ENCODE measurements around the gene SLC8A1. TPM values are rescaled to one million over a fixed set of nuclear protein-coding genes. Genes with fewer than 3 reads are reported as not detected.

The SLC8A1 gene
- total and polyA plus RNA-seq, 5 experiments from 2014 or later = 0.22 to 0.34 TPM; not detected in 3

DNA sequence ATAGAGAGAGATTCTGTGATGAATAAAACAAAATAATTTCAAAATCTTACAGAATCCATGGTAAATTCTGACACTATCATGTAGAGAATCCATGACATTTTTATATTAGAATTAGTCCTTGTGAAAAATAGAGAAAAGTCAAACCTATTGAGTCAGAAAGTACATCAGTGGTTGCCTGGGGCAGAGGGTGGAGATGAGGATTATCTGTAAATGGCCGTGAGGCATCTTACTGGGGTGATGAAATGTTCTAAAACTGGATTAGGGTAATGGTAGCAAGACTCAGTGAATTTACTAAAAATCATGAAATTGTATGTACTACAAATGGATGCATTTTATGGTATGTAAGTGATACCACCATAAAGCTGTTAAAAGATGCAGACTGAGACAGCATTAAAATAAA is 323.1 kb downstream of the SLC8A1 start:
- peaks cover 0 to 24% (median 3%) of the 10 kb centered on the region in 5 donors for H3K27me3 Mint-ChIP-seq
- DNase-seq = no peak
- H3K9me3 Mint-ChIP-seq = peaks cover 0 to 3% (median 0%) of the 10 kb centered on the region in 9 donors
- POLR2A ChIA-PET = no interaction called here
- H3K4me3 Mint-ChIP-seq = no peak overlapping the region
- no peak for ATAC-seq
- no peaks in the 10 kb centered on the region for H3K36me3 Mint-ChIP-seq
- H3K27ac Mint-ChIP-seq = no peak overlapping the region
- no peaks in the 10 kb centered on the region for H3K4me1 Mint-ChIP-seq

DNA sequence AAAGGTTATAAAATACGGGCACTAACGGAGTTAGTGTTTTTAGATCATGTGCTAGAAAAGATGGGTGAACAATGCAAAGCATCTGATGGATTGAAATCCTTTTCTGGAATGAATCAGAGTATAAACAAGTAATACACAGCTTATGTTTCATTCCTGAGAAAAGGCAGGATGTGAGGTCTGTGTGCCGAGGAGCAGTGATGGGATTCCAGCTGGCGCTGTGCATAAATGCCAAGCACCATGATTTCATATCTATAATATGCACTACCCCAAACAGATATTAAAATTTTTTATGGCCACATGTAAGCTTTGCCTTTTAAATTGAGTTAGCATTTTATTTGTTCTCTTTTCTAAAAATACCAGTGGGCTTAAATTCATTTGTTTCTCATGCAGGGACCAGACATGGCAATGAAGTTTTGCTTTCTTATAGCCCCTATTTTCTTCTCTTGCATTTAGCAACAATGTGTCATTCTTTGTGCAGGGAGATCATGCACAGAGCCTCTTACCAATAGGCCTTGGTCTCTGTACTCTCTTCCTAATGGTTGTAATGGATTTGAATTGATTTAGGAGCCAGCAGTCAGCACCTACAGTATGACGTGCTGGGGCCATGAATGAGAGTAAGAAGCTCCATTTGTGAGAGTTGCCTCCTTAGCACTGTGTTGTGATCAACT is 323.9 kb downstream of the SLC8A1 start:
- no peak overlapping the region for H3K4me3 Mint-ChIP-seq
- DNase-seq (no peak), ATAC-seq (no peak)
- H3K4me1 Mint-ChIP-seq = no peaks in the 10 kb centered on the region
- H3K27ac Mint-ChIP-seq = no peak overlapping the region
- H3K9me3 Mint-ChIP-seq = peaks cover 0 to 3% (median 0%) of the 10 kb centered on the region in 9 donors
- POLR2A ChIA-PET = no interaction called here
- H3K36me3 Mint-ChIP-seq = no peaks in the 10 kb centered on the region
- peaks cover 0 to 24% (median 3%) of the 10 kb centered on the region in 5 donors for H3K27me3 Mint-ChIP-seq

DNA sequence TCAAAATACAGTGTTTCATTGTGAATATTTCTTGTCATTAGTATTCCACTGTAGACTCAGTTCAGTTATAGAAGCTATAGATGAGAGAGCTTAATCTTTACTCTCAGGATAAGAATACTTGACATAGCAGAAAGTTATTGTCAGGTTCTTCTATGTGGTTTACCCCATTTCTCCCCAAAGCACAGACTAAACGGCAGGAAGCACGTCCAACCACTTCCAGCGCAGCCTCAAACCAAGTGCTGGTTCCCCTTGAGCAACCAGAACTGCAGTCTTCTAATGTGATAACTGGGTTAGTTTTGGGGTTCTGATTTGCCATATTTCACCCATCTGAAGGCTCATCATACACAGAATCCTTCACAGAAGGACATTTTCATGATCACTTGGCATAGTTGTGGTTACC is 324.7 kb downstream of the SLC8A1 start:
- Mint-ChIP-seq H3K27me3 (peaks cover 0 to 24% (median 3%) of the 10 kb centered on the region in 5 donors), H3K27ac (no peak overlapping the region), H3K9me3 (peaks cover 0 to 3% (median 0%) of the 10 kb centered on the region in 9 donors), H3K4me3 (no peak overlapping the region), H3K36me3 (no peaks in the 10 kb centered on the region), H3K4me1 (peaks cover 0 to under 1% (median 0%) of the 10 kb centered on the region in 4 donors)
- peak in 1 of 10 donors; percentile 21 for DNase-seq
- POLR2A ChIA-PET = no interaction called here
- ATAC-seq = no peak

DNA sequence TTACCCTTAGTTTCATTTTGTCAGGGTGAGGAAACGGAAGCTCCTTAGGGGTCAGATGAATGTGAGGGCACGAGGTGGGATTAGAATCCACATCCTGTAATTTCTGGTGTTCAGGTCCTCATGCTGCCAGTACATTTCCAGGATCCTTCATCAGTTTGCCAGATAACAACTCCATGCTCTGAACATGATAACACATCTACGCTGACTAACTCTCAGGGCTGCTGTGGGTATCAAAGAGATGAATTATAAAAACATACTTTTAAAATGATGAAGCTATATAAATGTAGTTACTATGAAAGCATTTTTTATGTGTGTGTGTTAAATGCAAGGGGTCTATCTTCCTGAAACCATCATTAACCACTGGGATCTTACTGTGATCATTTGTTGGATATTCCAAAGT is 325.9 kb downstream of the SLC8A1 start:
- no peak overlapping the region for H3K4me3 Mint-ChIP-seq
- peaks cover 0 to 3% (median 0%) of the 10 kb centered on the region in 4 donors for H3K4me1 Mint-ChIP-seq
- H3K27ac Mint-ChIP-seq = no peak overlapping the region
- H3K36me3 Mint-ChIP-seq = no peaks in the 10 kb centered on the region
- ATAC-seq (no peak), DNase-seq (no peak)
- peaks cover 0 to 3% (median 0%) of the 10 kb centered on the region in 9 donors for H3K9me3 Mint-ChIP-seq
- POLR2A ChIA-PET = no interaction called here
- peaks cover 0 to 24% (median 3%) of the 10 kb centered on the region in 5 donors for H3K27me3 Mint-ChIP-seq

DNA sequence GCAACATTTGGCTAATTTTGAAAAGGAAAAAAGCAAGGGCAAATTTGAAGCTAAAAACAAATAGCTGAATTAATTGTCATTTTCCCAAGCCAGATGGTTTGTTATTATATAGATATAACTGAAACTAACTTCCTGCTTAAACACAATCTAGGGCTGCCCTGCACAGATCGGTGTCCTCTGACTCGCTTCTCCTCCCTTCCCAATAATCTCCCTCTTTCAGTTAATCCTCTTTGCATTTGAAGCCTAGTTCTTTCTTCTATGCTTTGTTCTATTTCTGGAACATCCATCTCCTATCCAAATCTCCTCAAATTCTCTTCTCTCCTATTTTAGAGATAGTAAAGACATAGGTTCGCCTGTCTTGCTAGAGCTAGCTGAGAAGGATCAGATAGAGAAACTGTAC is 328.1 kb downstream of the SLC8A1 start:
- Mint-ChIP-seq H3K36me3 (no peaks in the 10 kb centered on the region), H3K9me3 (peaks cover 0 to under 1% (median 0%) of the 10 kb centered on the region in 9 donors), H3K27me3 (peaks cover 0 to 22% (median 0%) of the 10 kb centered on the region in 5 donors), H3K4me3 (no peak overlapping the region), H3K4me1 (peaks cover 0 to 3% (median 0%) of the 10 kb centered on the region in 4 donors), H3K27ac (no peak overlapping the region)
- POLR2A ChIA-PET = no interaction called here
- DNase-seq (no peak), ATAC-seq (no peak)

DNA sequence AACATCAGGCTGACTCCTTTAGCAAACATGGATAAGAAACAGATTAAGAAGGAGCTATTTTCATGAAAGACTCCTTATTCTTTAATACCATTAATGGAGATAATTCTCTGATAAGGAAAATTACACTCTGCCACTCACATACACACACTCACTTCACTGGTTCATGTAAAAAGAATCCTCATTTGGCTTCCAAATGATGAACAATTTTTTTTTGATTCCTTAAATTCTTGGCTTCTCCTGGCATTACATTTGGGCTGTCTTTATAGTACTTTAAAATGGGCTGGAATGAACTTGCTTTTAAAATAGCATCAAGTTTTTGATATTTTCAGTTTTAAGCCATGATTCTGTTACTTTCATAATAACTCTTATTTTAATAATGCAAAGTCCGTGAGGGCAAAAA is 328.6 kb downstream of the SLC8A1 start:
- peaks cover 0 to 18% (median 0%) of the 10 kb centered on the region in 5 donors for H3K27me3 Mint-ChIP-seq
- H3K36me3 Mint-ChIP-seq = no peaks in the 10 kb centered on the region
- POLR2A ChIA-PET = no interaction called here
- H3K9me3 Mint-ChIP-seq = no peaks in the 10 kb centered on the region
- H3K27ac Mint-ChIP-seq = no peak overlapping the region
- DNase-seq (no peak), ATAC-seq (no peak)
- peaks cover 0 to 3% (median 0%) of the 10 kb centered on the region in 4 donors for H3K4me1 Mint-ChIP-seq
- H3K4me3 Mint-ChIP-seq = no peak overlapping the region

DNA sequence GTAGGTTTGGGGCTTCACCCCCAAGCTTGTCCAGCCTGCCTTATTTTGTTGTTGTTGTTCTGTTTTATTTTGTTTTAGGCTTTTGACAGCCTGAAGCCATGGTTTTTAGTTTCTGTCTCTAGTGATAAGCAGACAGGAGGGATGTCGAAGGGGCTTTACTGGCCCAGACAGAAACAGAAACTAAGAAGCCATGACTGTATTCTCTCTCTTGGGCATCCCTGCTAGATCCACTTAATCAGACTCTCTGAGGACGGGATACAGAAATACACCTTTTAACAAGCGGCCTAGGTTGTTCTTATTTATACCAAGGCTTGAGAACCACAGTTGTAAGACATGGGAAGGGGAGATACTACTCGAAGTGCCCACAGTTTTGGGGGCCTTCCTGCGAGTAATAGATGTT is 330.9 kb downstream of the SLC8A1 start:
- Mint-ChIP-seq H3K9me3 (no peaks in the 10 kb centered on the region), H3K27ac (no peak overlapping the region), H3K4me1 (peaks cover 0 to 3% (median 0%) of the 10 kb centered on the region in 4 donors), H3K27me3 (peaks cover 0 to 17% (median 2%) of the 10 kb centered on the region in 5 donors), H3K36me3 (no peaks in the 10 kb centered on the region), H3K4me3 (no peak overlapping the region)
- POLR2A ChIA-PET = no interaction called here
- no peak for DNase-seq
- ATAC-seq = no peak

DNA sequence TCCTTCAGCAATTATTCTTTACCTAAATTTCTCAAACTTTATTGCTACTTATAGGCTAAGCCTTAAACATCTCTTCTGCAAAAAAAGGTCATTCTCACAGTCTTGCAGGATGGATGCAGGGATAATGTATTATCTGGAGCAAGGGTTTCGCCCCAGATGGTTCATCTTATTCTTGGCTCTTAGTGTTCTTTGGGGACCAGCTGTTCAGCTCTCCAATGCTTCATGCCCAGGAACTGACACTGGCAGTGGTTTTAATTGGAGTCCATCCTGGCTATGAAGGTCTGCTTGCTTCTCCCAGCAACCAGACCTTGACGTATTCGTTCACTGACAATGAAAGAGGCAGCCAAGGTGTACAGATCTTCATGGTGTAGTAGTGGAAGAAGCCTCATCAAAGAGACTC is 331.9 kb downstream of the SLC8A1 start:
- ATAC-seq = no peak
- DNase-seq = no peak
- no peak overlapping the region for H3K4me3 Mint-ChIP-seq
- peaks cover 0 to 17% (median 2%) of the 10 kb centered on the region in 5 donors for H3K27me3 Mint-ChIP-seq
- POLR2A ChIA-PET = no interaction called here
- peaks cover 0 to 3% (median 0%) of the 10 kb centered on the region in 4 donors for H3K4me1 Mint-ChIP-seq
- H3K9me3 Mint-ChIP-seq = no peaks in the 10 kb centered on the region
- H3K36me3 Mint-ChIP-seq = no peaks in the 10 kb centered on the region
- no peak overlapping the region for H3K27ac Mint-ChIP-seq

DNA sequence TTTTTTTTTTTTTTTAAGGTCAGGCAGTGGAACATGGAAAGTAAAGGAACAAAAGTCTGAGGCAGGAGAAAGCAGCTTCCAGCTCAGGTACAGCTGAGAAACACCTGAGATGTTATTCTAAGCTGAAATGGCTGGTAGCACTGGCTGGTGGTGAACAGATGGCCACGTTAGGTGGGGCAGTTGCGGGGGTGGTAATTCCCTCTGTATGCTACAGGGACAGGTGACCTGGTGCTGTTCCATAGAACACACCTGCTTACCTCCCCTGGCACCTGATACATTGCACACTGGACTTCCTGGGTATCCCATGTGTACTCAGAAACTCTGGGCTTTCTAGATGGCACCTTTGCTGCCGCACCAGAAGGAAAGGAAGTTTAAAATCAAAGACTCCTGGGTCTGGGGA is 333.3 kb downstream of the SLC8A1 start:
- ATAC-seq = no peak
- Mint-ChIP-seq H3K4me1 (peaks cover 0 to 3% (median 0%) of the 10 kb centered on the region in 4 donors), H3K36me3 (no peaks in the 10 kb centered on the region), H3K4me3 (no peak overlapping the region), H3K27ac (no peak overlapping the region), H3K9me3 (no peaks in the 10 kb centered on the region), H3K27me3 (peaks cover 0 to 9% (median 2%) of the 10 kb centered on the region in 5 donors)
- POLR2A ChIA-PET = no interaction called here
- DNase-seq = no peak

DNA sequence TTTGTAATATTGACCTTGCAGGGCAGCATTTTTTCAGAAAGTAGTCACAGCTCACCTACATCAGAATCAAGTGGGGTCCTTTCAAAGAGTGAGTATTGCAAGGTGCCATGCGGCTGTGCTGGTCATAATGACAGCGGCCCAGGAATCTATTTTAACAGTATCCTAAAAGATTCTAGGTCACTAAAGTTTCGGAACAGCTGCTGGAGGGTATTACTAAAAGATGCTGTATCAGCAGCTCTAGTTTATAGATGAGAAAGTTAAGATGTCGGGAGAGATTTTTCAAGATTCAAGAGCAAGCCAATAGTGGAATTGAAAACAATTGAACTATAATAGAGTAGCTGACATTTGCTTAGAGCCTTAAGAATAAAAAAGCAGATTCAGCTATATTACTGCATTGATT is 336.0 kb downstream of the SLC8A1 start:
- no peaks in the 10 kb centered on the region for H3K4me1 Mint-ChIP-seq
- POLR2A ChIA-PET = no interaction called here

DNA sequence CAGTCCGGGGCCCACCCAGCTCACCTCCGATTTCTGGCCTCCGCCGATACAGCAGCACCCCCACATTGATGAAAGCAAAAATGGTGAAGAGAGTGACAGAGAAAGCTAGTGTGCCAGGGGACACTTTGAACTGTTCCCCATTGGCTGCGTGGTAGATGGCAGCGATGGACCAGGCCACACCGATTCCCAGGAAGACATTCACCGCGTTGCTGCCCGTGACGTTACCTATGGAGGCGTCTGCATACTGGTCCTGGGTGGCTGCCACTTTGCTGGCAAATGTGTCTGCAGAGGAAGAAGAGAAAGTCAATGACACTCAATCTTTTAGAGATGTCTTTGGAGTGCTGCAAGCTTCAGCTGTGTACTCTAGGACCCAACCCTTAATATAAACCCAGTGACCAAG is 336.5 kb downstream of the SLC8A1 start:
- H3K36me3 Mint-ChIP-seq = no peaks in the 10 kb centered on the region
- no peak overlapping the region for H3K27ac Mint-ChIP-seq
- no peaks in the 10 kb centered on the region for H3K9me3 Mint-ChIP-seq
- ATAC-seq (no peak), DNase-seq (no peak)
- H3K4me3 Mint-ChIP-seq = no peak overlapping the region
- POLR2A ChIA-PET = no interaction called here
- peaks cover 0 to 7% (median 0%) of the 10 kb centered on the region in 5 donors for H3K27me3 Mint-ChIP-seq
- no peaks in the 10 kb centered on the region for H3K4me1 Mint-ChIP-seq

More for the DNA sequence above, 336.0 kb downstream of the SLC8A1 start:
- Mint-ChIP-seq H3K9me3 (no peaks in the 10 kb centered on the region), H3K36me3 (no peaks in the 10 kb centered on the region), H3K27me3 (peaks cover 0 to 9% (median 0%) of the 10 kb centered on the region in 5 donors), H3K4me3 (no peak overlapping the region), H3K27ac (no peak overlapping the region)
- ATAC-seq (no peak), DNase-seq (no peak)

DNA sequence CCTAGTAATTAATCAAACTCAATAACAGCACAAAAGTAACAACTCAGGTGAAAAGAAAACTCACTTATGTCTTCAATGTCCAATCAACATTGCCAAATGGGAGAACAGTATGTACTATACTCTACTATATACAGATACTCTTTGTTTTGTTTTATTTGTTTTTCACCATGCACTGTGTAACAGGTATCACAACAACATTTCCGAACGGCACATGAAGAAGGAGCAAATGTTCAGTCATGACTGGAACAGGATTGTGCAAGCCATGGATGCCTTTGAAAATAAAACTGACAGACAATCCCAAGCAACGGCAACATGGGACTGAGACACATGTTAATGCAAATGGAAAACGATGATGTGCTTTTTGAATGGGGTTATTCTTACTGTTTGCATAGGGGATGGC is 337.9 kb downstream of the SLC8A1 start:
- DNase-seq (no peak), ATAC-seq (no peak)
- Mint-ChIP-seq H3K27me3 (peaks cover 0 to 4% (median 0%) of the 10 kb centered on the region in 5 donors), H3K9me3 (no peaks in the 10 kb centered on the region), H3K4me1 (no peaks in the 10 kb centered on the region), H3K36me3 (no peaks in the 10 kb centered on the region), H3K27ac (no peak overlapping the region), H3K4me3 (no peak overlapping the region)
- POLR2A ChIA-PET = no interaction called here

DNA sequence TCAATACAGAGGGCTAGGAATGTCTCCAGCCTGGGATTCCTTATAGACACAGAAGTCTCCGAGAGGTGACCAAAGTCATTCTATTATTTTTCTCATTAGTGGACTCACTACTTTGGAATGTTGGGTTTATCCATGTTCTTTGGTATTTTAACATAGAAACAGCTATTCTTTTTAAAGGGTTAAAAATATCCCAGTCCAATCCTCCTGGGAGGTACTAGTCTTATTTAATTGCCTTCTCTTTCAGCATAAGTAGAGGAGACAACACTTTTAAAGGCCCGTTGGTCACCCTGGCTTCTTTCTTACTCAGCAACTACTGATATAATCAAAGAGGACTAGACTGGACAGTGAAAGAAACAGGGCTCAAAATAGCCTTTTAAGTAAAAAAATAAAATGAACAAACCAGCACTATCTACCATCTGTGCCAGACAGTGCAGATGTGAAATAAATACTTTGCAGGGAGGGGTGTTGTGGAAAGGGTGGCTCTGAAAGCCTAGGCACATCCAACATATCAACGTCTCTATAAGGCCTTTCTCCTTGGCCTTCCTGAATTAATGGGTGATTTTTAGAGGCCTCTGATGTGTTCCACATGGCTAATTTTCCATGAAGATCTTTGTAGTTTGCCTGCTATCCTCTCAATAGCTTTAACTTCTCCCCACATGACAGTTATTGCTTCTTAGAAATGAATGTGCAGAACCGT is 338.5 kb downstream of the SLC8A1 start:
- no peak for DNase-seq
- H3K9me3 Mint-ChIP-seq = no peaks in the 10 kb centered on the region
- POLR2A ChIA-PET = no interaction called here
- no peak overlapping the region for H3K27ac Mint-ChIP-seq
- no peaks in the 10 kb centered on the region for H3K4me1 Mint-ChIP-seq
- no peak overlapping the region for H3K4me3 Mint-ChIP-seq
- no peaks in the 10 kb centered on the region for H3K36me3 Mint-ChIP-seq
- ATAC-seq = no peak
- peaks cover 0 to 4% (median 0%) of the 10 kb centered on the region in 5 donors for H3K27me3 Mint-ChIP-seq

All from naive thymus-derived CD8-positive, alpha-beta T cell (primary cell).